Heart right ventricle (tissue), 16 donors: ENCODE results near the gene CSHL1. TPM values are rescaled to one million over a fixed set of nuclear protein-coding genes. Genes with fewer than 3 reads are reported as not detected.

Experiments
- ATAC-seq, 8 donors: fragments of 200-7000 bp; cut with Tn5 transposase; one replicate each; pipeline ENCODE4 v1.9.1; 2020; ENCODE audit warnings: mild to moderate bottlenecking in 8 of 8, moderate library complexity in 8 of 8, moderate number of reproducible peaks in 1 of 8
- DNase-seq, 2 donors: peaks; one replicate each; pipeline ENCODE4 v3.0.0-alpha.2; 2020
- H3K27ac ChIP-seq, 10 donors: fragments of 200-600 bp; sonication (generic) in 2 of 10; one replicate each; pipeline versions ENCODE4 v1.5.0 to v1.8.0; 2020 to 2022; ENCODE audit warnings: mild to moderate bottlenecking in 3 of 10
- H3K27me3 ChIP-seq, 7 donors: fragments of 200-600 bp; one replicate each; pipeline ENCODE4 v1.8.0; 2021 to 2022; ENCODE audit warnings: mild to moderate bottlenecking in 2 of 7
- H3K36me3 ChIP-seq, 9 donors: fragments of 200-600 bp; sonication (generic) in 1 of 9; one replicate each; pipeline versions ENCODE4 v1.5.0 to v1.8.0; 2020 to 2022; ENCODE audit warnings: mild to moderate bottlenecking in 2 of 9
- H3K4me1 ChIP-seq, 9 donors: fragments of 200-600 bp; sonication (generic) in 1 of 9; one replicate each; pipeline versions ENCODE4 v1.5.0 to v1.8.0; 2020 to 2022; ENCODE audit warnings: mild to moderate bottlenecking in 4 of 9
- H3K4me3 ChIP-seq, 10 donors: fragments of 200-600 bp; sonication (generic) in 2 of 10; one replicate each; pipeline versions ENCODE4 v1.5.0 to v1.8.0; 2020 to 2022; ENCODE audit warnings: mild to moderate bottlenecking in 7 of 10, moderate library complexity in 2 of 10
- H3K9me3 ChIP-seq, 11 donors: fragments of 200-600 bp in 10 of 11; sonication (generic) in 2 of 11; one replicate each; pipeline versions ENCODE4 v1.5.0 to v1.8.0; 2013 to 2022; ENCODE audit warnings: mild to moderate bottlenecking in 2 of 11, control low read depth in 1 of 11, moderate library complexity in 1 of 11
- WGBS, 2 donors: extraction: QIAGEN DNeasy Blood & Tissue Kit; methylation state at CpG; one replicate each; pipeline ENCODE4 v1.1.7; 2013; ENCODE audit warnings: inconsistent platforms in 1 of 2; 5-methylcytosine and 5-hydroxymethylcytosine counted together
- intact Hi-C, 10 donors: fragments of 100-400 bp; cut with DNase I; formaldehyde crosslinking; loops; one replicate each; pipeline versions ENCODE4 v1.11.1 to v1.14.2; 2022
- polyA plus RNA-seq, 2 donors: library from polyadenylated mRNA; stranded (reverse); fragments of 200-250 nt; gene quantifications; one replicate each; pipeline ENCODE4 v1.2.3, GENCODE V29; 2013
- total RNA-seq, 10 donors: library from RNA; stranded (reverse); fragmentation: NEBNext Ultra II Directional in 3 of 10; extraction: Animal tissue kit (Norgen Biotek cat#: 25700) in 3 of 10; gene quantifications; one replicate each; pipeline versions ENCODE4 v1.2.1 to v1.2.4, GENCODE V29; 2021 to 2023
- TF ChIP-seq, protein P1 (sequence below), 9 donors: fragments of 200-600 bp; sonication (generic) in 2 of 9; IDR thresholded peaks; one replicate each; pipeline versions ENCODE4 v1.5.0 to v1.8.0; 2021 to 2022; ENCODE audit warnings: antibody characterized with exemption in 9 of 9, mild to moderate bottlenecking in 5 of 9, moderate library complexity in 1 of 9
- donor health status: Arrhythmogenic right ventricular cardiomyopathy.
- donor health status: ischemic (EF 13 %, LVEDD 7.1; RV severe dilation, severe dysfunction).
- donor health status: healthy with polysubstance abuse.
- donor health status: DM: no; HTN: yes; CAD: no.
- donor health status: DM: no; HTN: no; CAD: no.
- donor health status: ischemic (EF 25% LVEDD 6.9; RV normal size, moderate dysfunction).
- donor health status: ischemic (EF 25% LVEDD 5.7; RV mildly dilated, moderate dysfunction).
- donor health status: healthy.
- donor health status: DM: yes; HTN: yes; CAD: no.
- donor health status: Ischemic cardiomyopathy.
- donor health status: ischemic (EF 35%, LVEDD 5.7; RV mildly dilated, moderate dysfunction).
- donor health status: nonischemic (EF 11% LVEDD 7.7; RV severe dilation, severe dysfunction).
- donor health status: DM: yes; HTN: yes; CAD: no.
- donor health status: PGD.
- donor health status: ischemic (EF 29% LVEDD 5.4; RV normal size, mild dysfunction).
- donor health status: nonischemic (EF 23%, LVEDD 6.1; RV moderate dilation, normal function).

The CSHL1 gene
- total and polyA plus RNA-seq, 12 donors, result not detected

DNA sequence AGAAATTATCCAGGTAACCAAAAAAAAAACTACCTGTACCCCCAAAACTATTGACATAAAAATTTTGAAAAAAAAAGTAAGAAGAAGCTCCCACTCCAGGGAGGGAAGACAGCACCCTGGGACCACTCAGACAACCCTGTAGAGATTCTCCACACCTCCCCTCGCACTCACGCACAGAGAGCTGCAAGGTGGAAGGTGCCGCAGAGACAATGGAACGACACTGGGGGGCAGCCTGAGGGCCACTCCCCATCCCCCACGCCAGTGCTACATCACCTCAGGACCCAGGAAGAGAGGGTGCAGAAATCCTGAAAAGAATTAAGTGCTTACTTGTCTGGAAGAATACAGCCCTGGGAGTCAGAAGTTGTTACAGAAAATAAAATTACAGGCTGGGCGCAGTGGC, 26.3 kb upstream of the CSHL1 start:
- Histone ChIP-seq H3K27ac (no peak overlapping the region), H3K27me3 (peaks cover 0 to 2% (median 0%) of the 10 kb centered on the region in 7 donors), H3K4me1 (peaks cover 0 to 8% (median 3%) of the 10 kb centered on the region in 9 donors), H3K9me3 (no peaks in the 10 kb centered on the region), H3K36me3 (no peaks in the 10 kb centered on the region), H3K4me3 (no peak overlapping the region)
- WGBS, 2 donors, result 79 to 89% methylated on average over 6 of the region's 6 CpGs
- no peak for ATAC-seq
- intact Hi-C loops, result no loop called here
- DNase-seq, result no peak
- TF ChIP-seq, protein P1, sequence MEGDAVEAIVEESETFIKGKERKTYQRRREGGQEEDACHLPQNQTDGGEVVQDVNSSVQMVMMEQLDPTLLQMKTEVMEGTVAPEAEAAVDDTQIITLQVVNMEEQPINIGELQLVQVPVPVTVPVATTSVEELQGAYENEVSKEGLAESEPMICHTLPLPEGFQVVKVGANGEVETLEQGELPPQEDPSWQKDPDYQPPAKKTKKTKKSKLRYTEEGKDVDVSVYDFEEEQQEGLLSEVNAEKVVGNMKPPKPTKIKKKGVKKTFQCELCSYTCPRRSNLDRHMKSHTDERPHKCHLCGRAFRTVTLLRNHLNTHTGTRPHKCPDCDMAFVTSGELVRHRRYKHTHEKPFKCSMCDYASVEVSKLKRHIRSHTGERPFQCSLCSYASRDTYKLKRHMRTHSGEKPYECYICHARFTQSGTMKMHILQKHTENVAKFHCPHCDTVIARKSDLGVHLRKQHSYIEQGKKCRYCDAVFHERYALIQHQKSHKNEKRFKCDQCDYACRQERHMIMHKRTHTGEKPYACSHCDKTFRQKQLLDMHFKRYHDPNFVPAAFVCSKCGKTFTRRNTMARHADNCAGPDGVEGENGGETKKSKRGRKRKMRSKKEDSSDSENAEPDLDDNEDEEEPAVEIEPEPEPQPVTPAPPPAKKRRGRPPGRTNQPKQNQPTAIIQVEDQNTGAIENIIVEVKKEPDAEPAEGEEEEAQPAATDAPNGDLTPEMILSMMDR (IDR thresholded peaks at IDR 0.05), result no peak

- DNase-seq (no peak), ATAC-seq (no peak)
- Histone ChIP-seq H3K27ac (no peak overlapping the region), H3K4me1 (peaks cover 0 to 35% (median 24%) of the 10 kb centered on the region in 9 donors), H3K4me3 (no peak overlapping the region), H3K27me3 (peaks cover 0 to 2% (median 0%) of the 10 kb centered on the region in 7 donors), H3K9me3 (no peaks in the 10 kb centered on the region), H3K36me3 (peaks cover 0 to 3% (median 0%) of the 10 kb centered on the region in 9 donors)
- intact Hi-C loops, result loop anchor here in 4 of 10 donors (5.0 kb wide), 2 partner anchors 48 to 53 kb away; no protein-coding TSS in a partner anchor
- TF ChIP-seq, protein P1 (IDR thresholded peaks at IDR 0.05), result no peak
- WGBS, 2 donors, result 82 to 84% methylated on average over 21 of the region's 21 CpGs
These were observed 23.4 kb upstream of the CSHL1 start for GRCh38 chr17:63934183-63935112.

- H3K4me3 ChIP-seq, result no peak overlapping the region
- intact Hi-C loops, result loop anchor here in 4 of 10 donors (5.0 kb wide), 2 partner anchors 49 to 54 kb away; no protein-coding TSS in a partner anchor
- peaks cover 0 to 11% (median 0%) of the 10 kb centered on the region in 9 donors for H3K36me3 ChIP-seq
- peaks cover 0 to 32% (median 24%) of the 10 kb centered on the region in 9 donors for H3K4me1 ChIP-seq
- DNase-seq (no peak), ATAC-seq (no peak)
- H3K27ac ChIP-seq, result no peak overlapping the region
- peaks cover 0 to 2% (median 0%) of the 10 kb centered on the region in 7 donors for H3K27me3 ChIP-seq
- H3K9me3 ChIP-seq, result no peaks in the 10 kb centered on the region
- TF ChIP-seq, protein P1 (IDR thresholded peaks at IDR 0.05), result no peak
- 87 to 89% methylated on average over 8 of the region's 8 CpGs for WGBS, 2 donors
These were observed 22.5 kb upstream of the CSHL1 start for GRCh38 chr17:63933598-63933997.

DNA sequence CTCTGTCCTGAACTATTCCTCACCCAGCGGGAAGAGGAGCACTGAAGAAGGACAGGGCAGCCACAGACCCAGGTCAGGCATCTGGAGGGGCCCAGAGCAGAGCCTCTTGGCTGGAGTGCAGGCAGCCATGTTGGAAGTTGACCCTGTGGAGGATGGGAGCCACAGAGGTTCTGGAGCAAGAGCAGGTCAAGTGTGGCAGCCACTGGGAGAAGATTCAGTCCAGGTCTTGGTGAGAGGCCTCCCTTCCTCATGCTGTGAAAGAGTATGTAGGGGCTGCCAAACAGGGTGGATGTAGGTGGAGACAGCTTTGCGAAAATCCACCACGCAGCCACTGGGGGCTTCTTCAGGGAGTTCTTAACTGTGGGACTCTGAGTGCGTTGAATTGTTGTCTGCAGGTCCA, 21.7 kb upstream of the CSHL1 start:
- no peak for DNase-seq
- H3K4me3 ChIP-seq, result no peak overlapping the region
- 95% methylated on average over 4 of the region's 4 CpGs for WGBS, 2 donors
- TF ChIP-seq, protein P1 (IDR thresholded peaks at IDR 0.05), result no peak
- peaks cover 0 to 2% (median 0%) of the 10 kb centered on the region in 7 donors for H3K27me3 ChIP-seq
- H3K4me1 ChIP-seq, result peaks cover 0 to 30% (median 24%) of the 10 kb centered on the region in 9 donors
- intact Hi-C loops, result loop anchor here in 4 of 10 donors (5.0 kb wide), 2 partner anchors 50 to 55 kb away; no protein-coding TSS in a partner anchor
- no peaks in the 10 kb centered on the region for H3K9me3 ChIP-seq
- no peak for ATAC-seq
- peak overlapping the region in 8 of 10 donors; percentile 65 to 88 (median 78) for H3K27ac ChIP-seq
- H3K36me3 ChIP-seq, result peaks cover 0 to 12% (median 0%) of the 10 kb centered on the region in 9 donors
